Naive thymus-derived CD4-positive, alpha-beta T cell (primary cell): Measurements from ENCODE around the gene TSPO2. TPM values are rescaled to one million over a fixed set of nuclear protein-coding genes. Genes with fewer than 3 reads are reported as not detected.

ENCODE experiments used
- ATAC-seq: fragments of 150-1000 bp; cut with Tn5 transposase; 2 replicates; pipeline ENCODE4 v1.10.0; 2021; ENCODE audit warnings: mild to moderate bottlenecking, moderate library complexity
- CTCF ChIA-PET: fragments of 350-600 bp; sonication (Branson Sonifier 250); formaldehyde crosslinking; loops from one replicate; lab custom pipeline; 2021; ENCODE audit warnings: antibody characterized with exemption; lab: Charles Lee
- POLR2A ChIA-PET: fragments of 350-600 bp; sonication (Branson Sonifier 250); formaldehyde crosslinking; loops from one replicate; lab custom pipeline; 2021; ENCODE audit warnings: antibody characterized with exemption, inconsistent platforms; lab: Charles Lee
- DNase-seq, 9 donors: peaks; one replicate each; pipeline versions ENCODE4 v3.0.0 to v3.0.0-alpha.2; 2020 to 2022; ENCODE audit warnings: mixed read lengths in 1 of 9
- H3K27ac ChIP-seq: one replicate; pipeline ENCODE4 v1.7.0; 2013; ENCODE audit warnings: mild to moderate bottlenecking, low read depth, low read length, moderate library complexity
- H3K27me3 ChIP-seq, 2 donors: one replicate each; pipeline ENCODE4 v1.7.0; 2013; ENCODE audit warnings: low read length in 2 of 2, mild to moderate bottlenecking in 2 of 2, moderate library complexity in 2 of 2; ENCODE audit not compliant: control insufficient read depth in 2 of 2, insufficient read depth in 2 of 2
- H3K36me3 ChIP-seq, 3 experiments: 1 replicate in 2 of 3; 2 replicates in 1 of 3; pipeline ENCODE4 v1.7.0; 2013; ENCODE audit warnings: low read length in 3 of 3, mild to moderate bottlenecking in 3 of 3, moderate library complexity in 1 of 3; ENCODE audit not compliant: insufficient read depth in 3 of 3, control insufficient read depth in 2 of 3
- H3K4me1 ChIP-seq, 2 donors: one replicate each; pipeline ENCODE4 v1.7.0; 2013; ENCODE audit warnings: low read length in 2 of 2, mild to moderate bottlenecking in 2 of 2, moderate library complexity in 1 of 2; ENCODE audit not compliant: control insufficient read depth in 2 of 2, insufficient read depth in 2 of 2
- H3K4me3 ChIP-seq: 2 replicates; pipeline ENCODE4 v1.7.0; 2013; ENCODE audit warnings: mild to moderate bottlenecking, low read length
- H3K9me3 ChIP-seq, 3 experiments: 1 replicate in 2 of 3; 2 replicates in 1 of 3; pipeline ENCODE4 v1.7.0; 2013; ENCODE audit warnings: low read length in 3 of 3; ENCODE audit not compliant: control insufficient read depth in 2 of 3
- H3K27ac Mint-ChIP-seq, 9 donors: one replicate each; pipeline ENCODE4 v1.8.0; 2020 to 2022; ENCODE audit warnings: mixed read lengths in 9 of 9, mild to moderate bottlenecking in 8 of 9, moderate library complexity in 5 of 9, inconsistent platforms in 2 of 9
- H3K27me3 Mint-ChIP-seq, 5 donors: one replicate each; pipeline ENCODE4 v1.8.0; 2021 to 2022; ENCODE audit warnings: mixed read lengths in 5 of 5, mild to moderate bottlenecking in 1 of 5
- H3K36me3 Mint-ChIP-seq, 5 donors: one replicate each; pipeline ENCODE4 v1.8.0; 2020 to 2022; ENCODE audit warnings: mixed read lengths in 5 of 5, mild to moderate bottlenecking in 3 of 5, inconsistent platforms in 1 of 5
- H3K4me1 Mint-ChIP-seq, 7 donors: one replicate each; pipeline ENCODE4 v1.8.0; 2020 to 2022; ENCODE audit warnings: mixed read lengths in 7 of 7, mild to moderate bottlenecking in 3 of 7, inconsistent platforms in 1 of 7
- H3K4me3 Mint-ChIP-seq, 10 donors: one replicate each; pipeline ENCODE4 v1.8.0; 2020 to 2022; ENCODE audit warnings: mild to moderate bottlenecking in 10 of 10, mixed read lengths in 10 of 10, moderate library complexity in 6 of 10, inconsistent platforms in 2 of 10
- H3K9me3 Mint-ChIP-seq, 11 donors: one replicate each; pipeline ENCODE4 v1.8.0; 2020 to 2022; ENCODE audit warnings: mixed read lengths in 11 of 11, mild to moderate bottlenecking in 4 of 11, inconsistent platforms in 1 of 11, moderate library complexity in 1 of 11
- intact Hi-C, 2 donors: fragments of 100-400 bp; cut with micrococcal nuclease; formaldehyde crosslinking; loops; one replicate each; pipeline ENCODE4 v1.15.1; 2023
- polyA plus RNA-seq, 2 donors: library from polyadenylated mRNA; unstranded; fragments of 300-500 nt; fragmentation: Illumina TruSeq; gene quantifications; one replicate each; pipeline ENCODE4 v1.2.3, GENCODE V29; 2021
- total RNA-seq, 6 experiments: library from RNA in 5 of 6; stranded (reverse) in 5 of 6; gene quantifications; 1 replicate in 5 of 6; 2 replicates in 1 of 6; pipeline ENCODE4 v1.2.3 and lab custom pipeline; 2021 to 2026

TSPO2 gene
- total and polyA plus RNA-seq, 7 experiments from 2014 or later, result not detected

DNA sequence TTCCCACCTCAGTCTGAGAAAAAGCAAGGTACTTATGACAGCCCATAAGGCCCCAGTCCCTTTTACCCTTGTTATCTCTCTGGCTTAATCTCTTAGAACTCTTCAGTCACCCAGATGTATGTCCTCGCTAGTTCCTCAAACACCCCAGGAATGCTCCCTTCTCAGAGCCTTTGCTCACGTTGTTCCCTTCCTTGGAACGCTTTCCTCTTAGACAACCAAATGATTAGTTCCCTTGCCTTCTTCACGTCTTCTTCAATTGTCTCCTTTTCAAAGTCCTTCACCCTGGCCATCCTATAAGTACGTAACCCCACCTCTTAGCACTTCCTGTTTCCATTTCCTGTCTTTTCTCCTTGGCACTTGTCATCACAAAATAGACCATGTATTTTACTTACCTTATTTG is 9.6 kb downstream of the TSPO2 start:
- ATAC-seq (peak; percentile 71), DNase-seq (peak in 5 of 9 donors; percentile 11 to 26 (median 20))
- no peak overlapping the region for H3K4me3 ChIP-seq
- H3K36me3 Mint-ChIP-seq, result peaks cover 5 to 35% (median 27%) of the 10 kb centered on the region in 5 donors
- no peaks in the 10 kb centered on the region for H3K9me3 ChIP-seq
- H3K27ac Mint-ChIP-seq, result peak overlapping the region; percentile 26 to 85 (median 69)
- peaks cover 0 to 3% (median 0%) of the 10 kb centered on the region in 11 donors for H3K9me3 Mint-ChIP-seq
- peak overlapping the region; percentile 0 to 83 (median 50) for H3K4me3 Mint-ChIP-seq
- no peak overlapping the region for H3K27ac ChIP-seq
- no peaks in the 10 kb centered on the region for H3K27me3 Mint-ChIP-seq
- peaks cover 18 to 23% (median 18%) of the 10 kb centered on the region in 7 donors for H3K4me1 Mint-ChIP-seq
- POLR2A ChIA-PET, result interaction anchor here (1.4 kb wide), 1 partner anchor 21 kb away, joined by 3 read pairs; the partner anchor contains the start of genes NFYA and OARD1
- intact Hi-C loops, result no loop called here
- peaks cover 13 to 17% of the 10 kb centered on the region in 2 donors for H3K4me1 ChIP-seq
- peaks cover 0 to 7% (median 3%) of the 10 kb centered on the region in 3 experiments for H3K36me3 ChIP-seq
- H3K27me3 ChIP-seq, result no peaks in the 10 kb centered on the region
- CTCF ChIA-PET, result interaction anchor here (0.8 to 1.1 kb wide), 2 partner anchors 15 to 16 kb away, joined by 3 read pairs; no protein-coding TSS in a partner anchor

DNA sequence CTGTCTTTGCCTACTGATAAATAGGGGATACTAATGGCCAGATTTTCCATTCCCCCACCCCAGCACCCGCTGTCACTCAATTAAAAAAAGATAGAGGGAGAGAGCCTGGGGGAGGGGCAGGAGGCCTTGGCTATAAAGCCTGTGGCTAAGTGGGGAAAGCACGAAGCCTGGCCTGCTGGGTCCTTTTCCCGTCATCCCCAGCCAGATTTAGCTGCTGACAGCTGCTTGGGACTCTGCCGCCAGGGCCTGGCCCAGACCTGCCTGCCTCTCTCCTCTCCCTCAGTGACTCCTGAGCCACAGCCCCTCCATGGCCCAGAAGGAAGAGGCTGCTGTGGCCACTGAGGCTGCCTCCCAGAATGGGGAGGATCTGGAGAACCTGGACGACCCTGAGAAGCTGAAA is 10.8 kb downstream of the TSPO2 start, which contains the start of gene APOBEC2:
APOBEC2 (plus strand) TSS at position 162 of the 400 bp plus-strand sequence; CDS start at position 308, 146 bp downstream.
- Mint-ChIP-seq H3K27ac (peak within 1 kb of the TSS; percentile 26 to 85 (median 69)), H3K4me1 (peaks cover 17 to 23% (median 18%) of the 10 kb centered on the region in 7 donors), H3K9me3 (peaks cover 0 to 3% (median 0%) of the 10 kb centered on the region in 11 donors), H3K4me3 (peak within 1 kb of the TSS; percentile 30 to 83 (median 51)), H3K36me3 (peaks cover 3 to 40% (median 20%) of the 10 kb centered on the region in 5 donors), H3K27me3 (no peaks in the 10 kb centered on the region)
- ATAC-seq, result no peak
- POLR2A ChIA-PET, result no interaction called here
- peaks cover 13 to 17% of the 10 kb centered on the region in 2 donors for H3K4me1 ChIP-seq
- CTCF ChIA-PET, result interaction anchor here (0.8 to 1.6 kb wide), 3 partner anchors 10 to 17 kb away, joined by 3 read pairs; no protein-coding TSS in a partner anchor
- no peaks in the 10 kb centered on the region for H3K9me3 ChIP-seq
- H3K27ac ChIP-seq, result no peak within 1 kb of the TSS
- H3K27me3 ChIP-seq, result no peaks in the 10 kb centered on the region
- DNase-seq, result no peak
- H3K36me3 ChIP-seq, result peaks cover 0 to 9% (median 3%) of the 10 kb centered on the region in 3 experiments
- H3K4me3 ChIP-seq, result no peak within 1 kb of the TSS
- intact Hi-C loops, result no loop called here

DNA sequence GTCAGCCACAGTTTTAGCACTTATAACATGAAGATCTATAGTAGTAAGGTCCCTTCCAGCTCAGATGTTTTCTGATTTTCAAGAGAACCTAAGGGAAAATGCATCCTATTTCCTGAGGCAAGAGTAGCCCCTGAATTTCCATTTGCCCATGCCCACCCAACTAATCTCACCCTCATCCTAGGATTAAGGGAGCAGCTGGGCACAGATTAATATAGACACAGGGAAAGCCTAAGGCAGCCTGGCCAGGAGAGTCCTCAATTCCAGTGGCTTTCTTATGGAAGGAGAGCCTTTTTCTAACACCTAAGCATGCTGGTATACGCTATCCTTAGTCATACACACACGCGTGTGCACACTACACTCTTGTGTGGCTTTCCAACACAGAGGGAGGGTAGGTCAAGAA is 12.2 kb downstream of the TSPO2 start:
- ATAC-seq, result no peak
- intact Hi-C loops, result no loop called here
- CTCF ChIA-PET, result interaction anchor here (1.6 kb wide), 1 partner anchor 9 kb away, joined by 3 read pairs; no protein-coding TSS in a partner anchor

DNA sequence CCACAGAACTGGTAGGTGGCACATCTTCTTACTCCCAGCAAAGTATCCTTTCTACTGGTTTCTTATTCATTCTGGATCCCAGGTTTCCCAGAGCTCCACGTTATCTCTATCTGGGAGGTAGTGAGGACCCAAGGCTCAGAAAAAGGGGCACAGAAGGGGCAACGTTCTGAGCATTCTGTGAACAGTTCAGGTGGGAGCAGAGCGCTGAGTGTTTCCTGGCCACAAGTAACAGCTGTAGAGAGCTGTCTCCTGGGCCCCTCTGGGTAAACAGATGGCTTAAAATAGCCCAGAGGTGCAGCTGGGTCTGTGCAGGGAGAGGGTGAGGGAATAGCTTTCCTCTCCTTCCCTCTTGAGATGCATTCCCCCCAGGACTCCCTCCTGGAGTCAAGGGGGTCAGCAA is 12.9 kb downstream of the TSPO2 start:
- H3K27ac Mint-ChIP-seq, result no peak overlapping the region

More for the DNA sequence above, 12.2 kb downstream of the TSPO2 start:
- H3K4me3 Mint-ChIP-seq, result no peak overlapping the region
- DNase-seq, result no peak
- peaks cover 13 to 17% of the 10 kb centered on the region in 2 donors for H3K4me1 ChIP-seq
- H3K27ac Mint-ChIP-seq, result no peak overlapping the region
- peaks cover 2 to 49% (median 17%) of the 10 kb centered on the region in 5 donors for H3K36me3 Mint-ChIP-seq
- peaks cover 17 to 23% (median 19%) of the 10 kb centered on the region in 7 donors for H3K4me1 Mint-ChIP-seq
- H3K27me3 Mint-ChIP-seq, result no peaks in the 10 kb centered on the region
- no peak overlapping the region for H3K27ac ChIP-seq
- POLR2A ChIA-PET, result interaction anchor here (1.4 kb wide), 1 partner anchor 17 kb away, joined by 4 read pairs; no protein-coding TSS in a partner anchor
- no peaks in the 10 kb centered on the region for H3K27me3 ChIP-seq
- H3K9me3 ChIP-seq, result no peaks in the 10 kb centered on the region
- no peak overlapping the region for H3K4me3 ChIP-seq
- peaks cover 0 to 9% (median 0%) of the 10 kb centered on the region in 3 experiments for H3K36me3 ChIP-seq
- H3K9me3 Mint-ChIP-seq, result peaks cover 0 to 3% (median 0%) of the 10 kb centered on the region in 11 donors

GRCh38 chr6:41056768-41057490 is 14.7 kb downstream of the TSPO2 start:
- intact Hi-C loops, result no loop called here
- peaks cover 10 to 19% (median 12%) of the 10 kb centered on the region in 7 donors for H3K4me1 Mint-ChIP-seq
- Histone ChIP-seq H3K9me3 (no peaks in the 10 kb centered on the region), H3K27ac (no peak overlapping the region), H3K27me3 (no peaks in the 10 kb centered on the region), H3K36me3 (peaks cover 0 to 24% (median 0%) of the 10 kb centered on the region in 3 experiments), H3K4me1 (peaks cover 8 to 11% of the 10 kb centered on the region in 2 donors), H3K4me3 (no peak overlapping the region)
- no peak for ATAC-seq
- H3K4me3 Mint-ChIP-seq, result no peak overlapping the region
- CTCF ChIA-PET, result interaction anchor here (0.9 to 1.2 kb wide), 3 partner anchors 9 to 30 kb away, joined by 3 to 4 read pairs (median 3); no protein-coding TSS in a partner anchor
- peaks cover 0 to 1% (median 0%) of the 10 kb centered on the region in 11 donors for H3K9me3 Mint-ChIP-seq
- POLR2A ChIA-PET, result interaction anchor here (0.7 to 1.2 kb wide), 3 partner anchors 12 to 984 kb away, joined by 3 to 4 read pairs (median 3); no protein-coding TSS in a partner anchor
- H3K27ac Mint-ChIP-seq, result no peak overlapping the region
- peaks cover 5 to 53% (median 20%) of the 10 kb centered on the region in 5 donors for H3K36me3 Mint-ChIP-seq
- no peaks in the 10 kb centered on the region for H3K27me3 Mint-ChIP-seq
- DNase-seq, result no peak

More for the DNA sequence above, 12.9 kb downstream of the TSPO2 start:
- H3K4me1 Mint-ChIP-seq, result peaks cover 17 to 25% (median 19%) of the 10 kb centered on the region in 7 donors
- H3K27me3 Mint-ChIP-seq, result no peaks in the 10 kb centered on the region
- peaks cover 13 to 17% of the 10 kb centered on the region in 2 donors for H3K4me1 ChIP-seq
- DNase-seq (no peak), ATAC-seq (no peak)
- H3K36me3 Mint-ChIP-seq, result peaks cover 0 to 52% (median 14%) of the 10 kb centered on the region in 5 donors
- no peak overlapping the region for H3K27ac ChIP-seq
- POLR2A ChIA-PET, result interaction anchor here (1.2 to 1.4 kb wide), 2 partner anchors 10 to 16 kb away, joined by 3 to 4 read pairs; no protein-coding TSS in a partner anchor
- H3K36me3 ChIP-seq, result peaks cover 0 to 9% (median 0%) of the 10 kb centered on the region in 3 experiments
- no peaks in the 10 kb centered on the region for H3K9me3 ChIP-seq
- intact Hi-C loops, result no loop called here
- no peak overlapping the region for H3K4me3 Mint-ChIP-seq
- CTCF ChIA-PET, result interaction anchor here (1.6 kb wide), 1 partner anchor 10 kb away, joined by 3 read pairs; no protein-coding TSS in a partner anchor
- peaks cover 0 to 3% (median 0%) of the 10 kb centered on the region in 11 donors for H3K9me3 Mint-ChIP-seq
- H3K27me3 ChIP-seq, result no peaks in the 10 kb centered on the region
- no peak overlapping the region for H3K4me3 ChIP-seq

DNA sequence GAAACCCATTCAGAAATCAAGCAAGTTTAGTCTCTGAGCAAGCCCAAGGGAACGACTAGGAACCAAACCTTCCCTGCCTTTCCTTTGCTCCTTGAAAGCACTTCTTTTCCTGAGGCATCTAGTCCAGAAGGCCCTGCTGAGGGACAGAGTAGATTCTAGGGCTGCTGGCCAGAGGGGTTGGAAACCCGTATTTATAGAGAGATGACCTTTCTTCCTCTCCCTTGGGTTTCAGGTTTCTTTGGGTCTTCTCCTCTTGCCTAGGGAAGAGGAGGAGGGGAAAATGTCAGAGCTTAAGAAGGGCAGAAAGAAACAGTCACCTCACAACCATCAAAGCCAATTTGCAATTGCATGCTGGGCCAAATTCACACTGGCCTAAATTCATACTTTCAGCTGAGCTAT is 16.5 kb downstream of the TSPO2 start:
- intact Hi-C loops, result no loop called here
- Histone ChIP-seq H3K27me3 (no peaks in the 10 kb centered on the region), H3K4me1 (no peaks in the 10 kb centered on the region), H3K4me3 (no peak overlapping the region), H3K27ac (no peak overlapping the region), H3K36me3 (peaks cover 0 to 37% (median under 1%) of the 10 kb centered on the region in 3 experiments), H3K9me3 (no peaks in the 10 kb centered on the region)
- ChIA-PET POLR2A (interaction anchor here (1.0 to 1.1 kb wide), 2 partner anchors 8 to 12 kb away, joined by 3 read pairs; no protein-coding TSS in a partner anchor), CTCF (interaction anchor here (1.0 kb wide), 1 partner anchor 10 kb away, joined by 4 read pairs; no protein-coding TSS in a partner anchor)
- Mint-ChIP-seq H3K4me3 (no peak overlapping the region), H3K4me1 (peaks cover 0 to 9% (median 2%) of the 10 kb centered on the region in 7 donors), H3K27me3 (no peaks in the 10 kb centered on the region), H3K36me3 (peaks cover 7 to 63% (median 22%) of the 10 kb centered on the region in 5 donors), H3K27ac (peak overlapping the region in 1 of 9 donors; percentile 29), H3K9me3 (no peaks in the 10 kb centered on the region)
- no peak for ATAC-seq
- DNase-seq, result no peak
